HepG2 (cell line): Measurements from ENCODE around the gene MARCO. TPM values are rescaled to one million over a fixed set of nuclear protein-coding genes. Genes with fewer than 3 reads are reported as not detected.

Experiments
- CCDC6 ChIP-seq: sonication (generic); formaldehyde crosslinking; IDR thresholded peaks from 2 replicates; pipeline ENCODE4 v1.8.1; 2022; ENCODE audit warnings: mild to moderate bottlenecking, missing genetic modification reagents, moderate library complexity
- ERF ChIP-seq: IDR thresholded peaks from 2 replicates; pipeline ENCODE4 v1.6.1; 2018; ENCODE audit warnings: missing biosample characterization, missing genetic modification reagents
- FOXO1 ChIP-seq: sonication (generic); formaldehyde crosslinking; IDR thresholded peaks from 2 replicates; pipeline ENCODE4 v1.4.0; 2020; ENCODE audit warnings: missing genetic modification reagents
- MATR3 ChIP-seq: sonication (generic); formaldehyde crosslinking; IDR thresholded peaks from 2 replicates; pipeline ENCODE4 v1.4.0; 2020; ENCODE audit warnings: missing genetic modification reagents
- NKX3-1 ChIP-seq: sonication (generic); formaldehyde crosslinking; IDR thresholded peaks from 2 replicates; pipeline ENCODE4 v1.5.0; 2020; ENCODE audit warnings: missing genetic modification reagents
- NRL ChIP-seq: sonication (generic); formaldehyde crosslinking; IDR thresholded peaks from 2 replicates; pipeline ENCODE4 v1.5.0; 2020; ENCODE audit warnings: missing genetic modification reagents, mild to moderate bottlenecking, moderate library complexity, borderline replicate concordance
- PAX8 ChIP-seq: sonication (generic); formaldehyde crosslinking; IDR thresholded peaks from 2 replicates; pipeline ENCODE4 v1.8.0; 2022; ENCODE audit warnings: mild to moderate bottlenecking, missing genetic modification reagents, borderline replicate concordance
- RAD21 ChIP-seq: fragments of 450-650 bp; formaldehyde crosslinking; IDR thresholded peaks from 2 replicates; pipeline ENCODE4 v1.5.0; 2020; ENCODE audit warnings: mild to moderate bottlenecking
- RELA ChIP-seq: sonication (generic); formaldehyde crosslinking; IDR thresholded peaks from 2 replicates; pipeline ENCODE4 v1.4.0; 2020; ENCODE audit warnings: missing genetic modification reagents
- SPEN ChIP-seq: sonication (generic); formaldehyde crosslinking; IDR thresholded peaks from 2 replicates; pipeline ENCODE4 v1.5.1; 2020; ENCODE audit warnings: low read depth, mild to moderate bottlenecking, missing genetic modification reagents
- ZNF598 ChIP-seq: sonication (generic); formaldehyde crosslinking; IDR thresholded peaks from 2 replicates; pipeline ENCODE4 v1.5.1; 2020; ENCODE audit warnings: mild to moderate bottlenecking, missing genetic modification reagents, borderline replicate concordance
- ZNF607 ChIP-seq: sonication (generic); formaldehyde crosslinking; IDR thresholded peaks from 2 replicates; pipeline ENCODE4 v1.5.1; 2020; ENCODE audit warnings: missing genetic modification reagents, mild to moderate bottlenecking, borderline replicate concordance
- polyA plus RNA-seq, 8 experiments: library from polyadenylated mRNA; depleted of rRNA in 3 of 8; stranded (reverse) in 7 of 8; unstranded in 1 of 8; fragments of >200 nt; fragmentation: Illumina TruSeq in 4 of 8; extraction: Trizol in 4 of 8; gene quantifications; 2 replicates each; pipeline versions ENCODE4 v1.2.1 to v1.2.3, GENCODE V29; 2011 to 2016; ENCODE audit warnings: low read depth in 4 of 8, missing spikeins in 1 of 8, mixed read lengths in 1 of 8; ENCODE audit not compliant: insufficient read depth in 1 of 8
- total RNA-seq, 5 experiments: library from RNA; depleted of rRNA; stranded (reverse); fragments of >200 nt; fragmentation: Illumina TruSeq; extraction: Trizol; gene quantifications; 2 replicates each; pipeline ENCODE4 v1.2.3, GENCODE V29; 2016; ENCODE audit warnings: low read depth in 1 of 5
- TF ChIP-seq, protein P1 (sequence below): sonication (generic); formaldehyde crosslinking; IDR thresholded peaks from 2 replicates; pipeline ENCODE4 v1.5.1; 2020; ENCODE audit warnings: missing genetic modification reagents, mild to moderate bottlenecking, borderline replicate concordance
- TF ChIP-seq, protein P2 (sequence below), 2 experiments: sonication (generic) in 1 of 2; formaldehyde crosslinking in 1 of 2; IDR thresholded peaks; 2 replicates each; pipeline versions ENCODE4 v1.4.0 to v1.6.1; 2018 to 2020; ENCODE audit warnings: missing genetic modification reagents in 2 of 2, borderline replicate concordance in 1 of 2, low read depth in 1 of 2, mild to moderate bottlenecking in 1 of 2, missing biosample characterization in 1 of 2
- TF ChIP-seq, protein P3 (sequence below): sonication (generic); formaldehyde crosslinking; IDR thresholded peaks from 2 replicates; pipeline ENCODE4 v1.4.0; 2020; ENCODE audit warnings: missing genetic modification reagents
- TF ChIP-seq, protein P4 (sequence below): sonication (generic); formaldehyde crosslinking; IDR thresholded peaks from 2 replicates; pipeline ENCODE4 v1.8.0; 2022; ENCODE audit warnings: mild to moderate bottlenecking, missing genetic modification reagents
- TF ChIP-seq, protein P5 (sequence below): sonication (generic); formaldehyde crosslinking; IDR thresholded peaks from 2 replicates; pipeline ENCODE4 v1.4.0; 2020; ENCODE audit warnings: missing genetic modification reagents, borderline replicate concordance
- TF ChIP-seq, protein P6 (sequence below): sonication (generic); formaldehyde crosslinking; IDR thresholded peaks from 2 replicates; pipeline ENCODE4 v1.4.0; 2020; ENCODE audit warnings: missing genetic modification reagents

Gene MARCO
- total and polyA plus RNA-seq, 2 of the 13 experiments (the other 11 are each of a cell fraction or from before 2014, with no cell fraction given) = not detected

DNA sequence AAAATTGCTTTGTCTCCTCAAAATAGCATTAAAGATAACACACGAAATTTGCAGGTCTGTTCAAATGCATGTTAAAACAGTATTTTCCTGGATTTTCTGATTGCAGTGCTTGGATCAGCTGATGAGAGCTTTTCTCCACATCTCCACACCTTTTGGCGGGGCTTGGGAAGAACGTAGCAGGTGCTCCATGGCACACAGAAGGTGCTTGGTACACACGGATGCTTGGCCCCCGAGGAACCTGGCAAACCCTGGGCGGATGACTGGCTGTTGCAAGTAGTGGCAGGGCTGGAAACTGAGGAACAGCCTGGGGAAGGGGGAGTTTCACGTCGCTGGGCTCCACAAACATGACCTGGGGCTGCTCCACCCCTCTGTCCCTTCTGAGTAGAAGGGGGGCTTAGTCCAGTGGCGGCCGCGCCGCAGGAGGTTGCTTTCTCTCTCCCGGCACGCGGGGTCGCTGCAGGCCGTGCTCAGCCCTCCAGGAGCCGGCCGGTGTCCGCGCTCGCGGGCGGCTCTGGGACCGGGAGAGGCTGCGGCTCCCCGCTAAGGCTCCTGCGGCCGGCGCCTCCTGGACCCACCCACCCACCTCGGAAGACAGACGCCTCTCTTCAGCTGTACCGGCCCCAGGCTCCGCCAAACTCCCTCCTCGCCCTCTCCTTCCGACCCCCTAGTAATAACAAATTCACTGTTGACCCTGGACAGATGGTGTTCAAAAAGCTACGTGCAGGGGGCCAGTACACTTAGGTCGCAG lies 69.3 kb downstream of the MARCO start (continued):
- TF ChIP-seq, protein P1, sequence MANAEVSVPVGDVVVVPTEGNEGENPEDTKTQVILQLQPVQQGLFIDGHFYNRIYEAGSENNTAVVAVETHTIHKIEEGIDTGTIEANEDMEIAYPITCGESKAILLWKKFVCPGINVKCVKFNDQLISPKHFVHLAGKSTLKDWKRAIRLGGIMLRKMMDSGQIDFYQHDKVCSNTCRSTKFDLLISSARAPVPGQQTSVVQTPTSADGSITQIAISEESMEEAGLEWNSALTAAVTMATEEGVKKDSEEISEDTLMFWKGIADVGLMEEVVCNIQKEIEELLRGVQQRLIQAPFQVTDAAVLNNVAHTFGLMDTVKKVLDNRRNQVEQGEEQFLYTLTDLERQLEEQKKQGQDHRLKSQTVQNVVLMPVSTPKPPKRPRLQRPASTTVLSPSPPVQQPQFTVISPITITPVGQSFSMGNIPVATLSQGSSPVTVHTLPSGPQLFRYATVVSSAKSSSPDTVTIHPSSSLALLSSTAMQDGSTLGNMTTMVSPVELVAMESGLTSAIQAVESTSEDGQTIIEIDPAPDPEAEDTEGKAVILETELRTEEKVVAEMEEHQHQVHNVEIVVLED = 0 out of 2 replicates have a peak, but pooled peaks have one; percentile 30
- TF ChIP-seq ERF (CRISPR knock-in tag) (no peak), MATR3 (CRISPR knock-in tag) (no peak), PAX8 (CRISPR knock-in tag) (0 out of 2 replicates have a peak, but pooled peaks have one; percentile 37), RELA (no peak), FOXO1 (CRISPR knock-in tag) (0 out of 2 replicates have a peak, but pooled peaks have one; percentile 24), ZNF607 (CRISPR knock-in tag) (no peak), NKX3-1 (no peak), RAD21 (CRISPR knock-in tag) (peak; percentile 96), ZNF598 (0 out of 2 replicates have a peak, but pooled peaks have one; percentile 75), CCDC6 (CRISPR knock-in tag) (no peak), SPEN (CRISPR knock-in tag) (no peak), NRL (CRISPR knock-in tag) (0 out of 2 replicates have a peak, but pooled peaks have one; percentile 25)
- TF ChIP-seq, protein P2, sequence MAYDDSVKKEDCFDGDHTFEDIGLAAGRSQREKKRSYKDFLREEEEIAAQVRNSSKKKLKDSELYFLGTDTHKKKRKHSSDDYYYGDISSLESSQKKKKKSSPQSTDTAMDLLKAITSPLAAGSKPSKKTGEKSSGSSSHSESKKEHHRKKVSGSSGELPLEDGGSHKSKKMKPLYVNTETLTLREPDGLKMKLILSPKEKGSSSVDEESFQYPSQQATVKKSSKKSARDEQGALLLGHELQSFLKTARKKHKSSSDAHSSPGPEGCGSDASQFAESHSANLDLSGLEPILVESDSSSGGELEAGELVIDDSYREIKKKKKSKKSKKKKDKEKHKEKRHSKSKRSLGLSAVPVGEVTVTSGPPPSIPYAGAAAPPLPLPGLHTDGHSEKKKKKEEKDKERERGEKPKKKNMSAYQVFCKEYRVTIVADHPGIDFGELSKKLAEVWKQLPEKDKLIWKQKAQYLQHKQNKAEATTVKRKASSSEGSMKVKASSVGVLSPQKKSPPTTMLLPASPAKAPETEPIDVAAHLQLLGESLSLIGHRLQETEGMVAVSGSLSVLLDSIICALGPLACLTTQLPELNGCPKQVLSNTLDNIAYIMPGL (CRISPR knock-in tag; IDR thresholded peaks at IDR 0.05; ENCODE audit: borderline replicate concordance in 1 of 2, low read depth in 1 of 2) = 0 out of 4 replicates have a peak, but pooled peaks of 1 of the 2 experiments have one; percentile 29
- TF ChIP-seq, protein P3, sequence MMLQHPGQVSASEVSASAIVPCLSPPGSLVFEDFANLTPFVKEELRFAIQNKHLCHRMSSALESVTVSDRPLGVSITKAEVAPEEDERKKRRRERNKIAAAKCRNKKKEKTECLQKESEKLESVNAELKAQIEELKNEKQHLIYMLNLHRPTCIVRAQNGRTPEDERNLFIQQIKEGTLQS (CRISPR knock-in tag) = no peak
- TF ChIP-seq, protein P4, sequence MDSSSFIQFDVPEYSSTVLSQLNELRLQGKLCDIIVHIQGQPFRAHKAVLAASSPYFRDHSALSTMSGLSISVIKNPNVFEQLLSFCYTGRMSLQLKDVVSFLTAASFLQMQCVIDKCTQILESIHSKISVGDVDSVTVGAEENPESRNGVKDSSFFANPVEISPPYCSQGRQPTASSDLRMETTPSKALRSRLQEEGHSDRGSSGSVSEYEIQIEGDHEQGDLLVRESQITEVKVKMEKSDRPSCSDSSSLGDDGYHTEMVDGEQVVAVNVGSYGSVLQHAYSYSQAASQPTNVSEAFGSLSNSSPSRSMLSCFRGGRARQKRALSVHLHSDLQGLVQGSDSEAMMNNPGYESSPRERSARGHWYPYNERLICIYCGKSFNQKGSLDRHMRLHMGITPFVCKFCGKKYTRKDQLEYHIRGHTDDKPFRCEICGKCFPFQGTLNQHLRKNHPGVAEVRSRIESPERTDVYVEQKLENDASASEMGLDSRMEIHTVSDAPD (CRISPR knock-in tag) = no peak
- TF ChIP-seq, protein P5, sequence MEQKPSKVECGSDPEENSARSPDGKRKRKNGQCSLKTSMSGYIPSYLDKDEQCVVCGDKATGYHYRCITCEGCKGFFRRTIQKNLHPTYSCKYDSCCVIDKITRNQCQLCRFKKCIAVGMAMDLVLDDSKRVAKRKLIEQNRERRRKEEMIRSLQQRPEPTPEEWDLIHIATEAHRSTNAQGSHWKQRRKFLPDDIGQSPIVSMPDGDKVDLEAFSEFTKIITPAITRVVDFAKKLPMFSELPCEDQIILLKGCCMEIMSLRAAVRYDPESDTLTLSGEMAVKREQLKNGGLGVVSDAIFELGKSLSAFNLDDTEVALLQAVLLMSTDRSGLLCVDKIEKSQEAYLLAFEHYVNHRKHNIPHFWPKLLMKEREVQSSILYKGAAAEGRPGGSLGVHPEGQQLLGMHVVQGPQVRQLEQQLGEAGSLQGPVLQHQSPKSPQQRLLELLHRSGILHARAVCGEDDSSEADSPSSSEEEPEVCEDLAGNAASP = no peak
- TF ChIP-seq, protein P6, sequence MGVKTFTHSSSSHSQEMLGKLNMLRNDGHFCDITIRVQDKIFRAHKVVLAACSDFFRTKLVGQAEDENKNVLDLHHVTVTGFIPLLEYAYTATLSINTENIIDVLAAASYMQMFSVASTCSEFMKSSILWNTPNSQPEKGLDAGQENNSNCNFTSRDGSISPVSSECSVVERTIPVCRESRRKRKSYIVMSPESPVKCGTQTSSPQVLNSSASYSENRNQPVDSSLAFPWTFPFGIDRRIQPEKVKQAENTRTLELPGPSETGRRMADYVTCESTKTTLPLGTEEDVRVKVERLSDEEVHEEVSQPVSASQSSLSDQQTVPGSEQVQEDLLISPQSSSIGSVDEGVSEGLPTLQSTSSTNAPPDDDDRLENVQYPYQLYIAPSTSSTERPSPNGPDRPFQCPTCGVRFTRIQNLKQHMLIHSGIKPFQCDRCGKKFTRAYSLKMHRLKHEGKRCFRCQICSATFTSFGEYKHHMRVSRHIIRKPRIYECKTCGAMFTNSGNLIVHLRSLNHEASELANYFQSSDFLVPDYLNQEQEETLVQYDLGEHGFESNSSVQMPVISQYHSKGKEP = no peak
